ENCODE measurements around the gene NOP53.

DNA sequence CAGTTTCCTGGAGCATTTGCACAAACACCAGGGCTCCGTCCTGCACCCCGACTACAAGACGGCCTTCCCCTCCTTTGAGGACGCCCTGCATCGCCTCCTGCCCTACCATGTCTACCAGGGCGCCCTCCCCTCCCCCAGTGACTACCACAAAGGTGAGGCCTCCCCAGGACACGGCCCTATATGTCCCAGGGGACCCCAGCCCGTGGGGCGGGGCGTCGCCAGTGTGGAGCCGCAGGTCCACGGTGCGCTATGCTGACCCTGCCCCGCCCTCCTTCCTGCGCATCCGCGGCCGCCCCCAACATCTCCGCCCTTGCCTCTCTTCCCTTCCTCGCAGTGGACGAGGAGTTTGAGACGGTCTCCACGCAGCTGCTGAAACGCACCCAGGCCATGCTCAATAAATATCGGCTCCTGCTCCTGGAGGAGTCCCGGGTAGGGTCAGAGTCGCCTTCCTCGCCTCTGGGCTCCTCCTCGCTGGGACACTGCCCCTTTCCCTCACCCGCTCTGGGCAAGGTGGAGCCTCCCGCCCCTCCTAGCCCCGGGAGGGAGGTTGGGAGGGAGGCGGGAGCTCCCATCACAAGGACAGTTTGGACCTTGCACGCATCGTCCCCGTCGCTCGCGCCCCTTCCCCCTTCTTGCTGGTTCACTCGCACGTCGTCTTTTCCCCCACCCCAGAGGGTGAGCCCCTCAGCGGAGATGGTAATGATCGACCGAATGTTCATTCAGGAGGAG, 46.6 kb upstream of the NOP53 start:
- TF ChIP-seq, protein P1, sequence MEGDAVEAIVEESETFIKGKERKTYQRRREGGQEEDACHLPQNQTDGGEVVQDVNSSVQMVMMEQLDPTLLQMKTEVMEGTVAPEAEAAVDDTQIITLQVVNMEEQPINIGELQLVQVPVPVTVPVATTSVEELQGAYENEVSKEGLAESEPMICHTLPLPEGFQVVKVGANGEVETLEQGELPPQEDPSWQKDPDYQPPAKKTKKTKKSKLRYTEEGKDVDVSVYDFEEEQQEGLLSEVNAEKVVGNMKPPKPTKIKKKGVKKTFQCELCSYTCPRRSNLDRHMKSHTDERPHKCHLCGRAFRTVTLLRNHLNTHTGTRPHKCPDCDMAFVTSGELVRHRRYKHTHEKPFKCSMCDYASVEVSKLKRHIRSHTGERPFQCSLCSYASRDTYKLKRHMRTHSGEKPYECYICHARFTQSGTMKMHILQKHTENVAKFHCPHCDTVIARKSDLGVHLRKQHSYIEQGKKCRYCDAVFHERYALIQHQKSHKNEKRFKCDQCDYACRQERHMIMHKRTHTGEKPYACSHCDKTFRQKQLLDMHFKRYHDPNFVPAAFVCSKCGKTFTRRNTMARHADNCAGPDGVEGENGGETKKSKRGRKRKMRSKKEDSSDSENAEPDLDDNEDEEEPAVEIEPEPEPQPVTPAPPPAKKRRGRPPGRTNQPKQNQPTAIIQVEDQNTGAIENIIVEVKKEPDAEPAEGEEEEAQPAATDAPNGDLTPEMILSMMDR (IDR thresholded peaks at IDR 0.05; ENCODE audit: borderline replicate concordance, extremely low read depth, low read length, poor library complexity, severe bottlenecking): no peak
- no peak for TF ChIP-seq EZH2 (IDR thresholded peaks at IDR 0.05; ENCODE audit: borderline replicate concordance, low read depth, low read length, severe bottlenecking)
